WI38 (cell line): ENCODE results near the gene DDHD1.

Source experiments
- H3K4me3 ChIP-seq: 2 replicates; pipeline ENCODE4 v1.5.1; 2011; ENCODE audit warnings: low read depth, mild to moderate bottlenecking, control low read depth, low read length
- TF ChIP-seq, protein P1 (sequence below): IDR thresholded peaks from 2 replicates; pipeline ENCODE4 v1.5.1; 2012; ENCODE audit warnings: low read depth, mild to moderate bottlenecking, control low read depth, low read length

DDHD1 gene

DNA sequence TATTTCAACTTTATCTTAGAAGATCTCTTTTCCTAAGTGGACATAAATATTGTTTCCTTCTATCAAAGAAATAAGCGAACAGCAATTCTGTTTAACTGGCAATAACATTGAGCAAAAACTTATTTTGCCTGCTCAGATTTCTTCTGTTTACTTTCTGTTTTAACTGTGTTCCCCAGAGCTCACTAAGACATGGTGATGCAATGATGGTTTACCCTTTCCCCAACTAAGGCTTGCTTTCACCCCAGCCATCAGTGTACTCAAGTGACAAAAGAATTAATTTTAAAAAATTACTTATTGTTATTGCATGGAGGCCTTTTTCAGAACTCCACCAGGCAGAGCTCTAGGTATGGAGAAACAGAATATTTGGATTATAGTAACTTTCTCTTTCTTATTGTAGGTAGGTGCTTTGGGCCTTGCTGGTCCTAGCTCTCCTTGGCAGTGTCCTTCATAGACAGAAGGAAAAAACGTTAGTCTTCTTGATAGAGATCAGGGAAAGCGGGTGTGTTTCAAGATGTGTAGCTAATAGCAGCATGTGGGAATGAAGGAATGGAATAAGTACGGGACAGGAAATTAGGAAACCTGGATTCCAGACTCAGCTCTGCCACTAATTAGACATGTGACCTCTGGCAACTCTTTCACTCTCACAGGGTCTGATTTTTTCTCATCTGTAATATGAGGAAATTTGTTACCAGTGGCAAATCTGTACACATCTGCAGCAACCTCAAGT, 14.6 kb upstream of the DDHD1 start:
- no peak overlapping the region for H3K4me3 ChIP-seq
- TF ChIP-seq, protein P1, sequence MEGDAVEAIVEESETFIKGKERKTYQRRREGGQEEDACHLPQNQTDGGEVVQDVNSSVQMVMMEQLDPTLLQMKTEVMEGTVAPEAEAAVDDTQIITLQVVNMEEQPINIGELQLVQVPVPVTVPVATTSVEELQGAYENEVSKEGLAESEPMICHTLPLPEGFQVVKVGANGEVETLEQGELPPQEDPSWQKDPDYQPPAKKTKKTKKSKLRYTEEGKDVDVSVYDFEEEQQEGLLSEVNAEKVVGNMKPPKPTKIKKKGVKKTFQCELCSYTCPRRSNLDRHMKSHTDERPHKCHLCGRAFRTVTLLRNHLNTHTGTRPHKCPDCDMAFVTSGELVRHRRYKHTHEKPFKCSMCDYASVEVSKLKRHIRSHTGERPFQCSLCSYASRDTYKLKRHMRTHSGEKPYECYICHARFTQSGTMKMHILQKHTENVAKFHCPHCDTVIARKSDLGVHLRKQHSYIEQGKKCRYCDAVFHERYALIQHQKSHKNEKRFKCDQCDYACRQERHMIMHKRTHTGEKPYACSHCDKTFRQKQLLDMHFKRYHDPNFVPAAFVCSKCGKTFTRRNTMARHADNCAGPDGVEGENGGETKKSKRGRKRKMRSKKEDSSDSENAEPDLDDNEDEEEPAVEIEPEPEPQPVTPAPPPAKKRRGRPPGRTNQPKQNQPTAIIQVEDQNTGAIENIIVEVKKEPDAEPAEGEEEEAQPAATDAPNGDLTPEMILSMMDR = no peak

DNA sequence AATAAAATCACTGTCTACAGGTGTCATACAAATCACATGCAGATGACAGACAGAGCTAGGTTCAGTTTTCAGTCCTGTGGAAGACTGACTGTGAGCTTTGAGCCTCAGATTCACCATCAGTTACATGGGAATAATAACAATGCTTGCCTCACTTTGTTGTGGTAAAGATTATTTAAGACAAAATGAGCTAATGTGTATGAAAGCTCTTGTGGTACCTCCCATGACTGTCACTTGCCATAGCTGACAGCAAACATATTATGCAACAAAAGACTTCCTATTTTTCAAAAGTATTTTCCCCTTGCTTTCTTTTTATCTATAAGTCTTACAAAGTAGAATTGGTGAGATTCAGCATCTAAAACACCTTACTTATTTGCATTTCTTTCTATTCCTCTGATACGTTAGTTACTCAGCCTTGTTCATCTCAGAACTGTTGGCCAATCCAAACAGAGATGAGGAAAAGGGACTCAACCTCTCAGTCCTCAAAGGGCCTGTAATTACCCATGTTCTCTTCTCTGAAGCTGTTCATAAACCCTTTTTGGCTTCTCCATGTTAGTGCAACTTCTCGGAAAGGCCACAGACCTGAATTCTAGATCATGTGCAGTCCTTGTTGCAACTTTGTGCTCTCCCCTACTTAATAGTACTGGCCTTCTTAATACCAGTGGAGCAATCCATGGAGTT, 8.8 kb upstream of the DDHD1 start:
- no peak overlapping the region for H3K4me3 ChIP-seq
- TF ChIP-seq, protein P1 = no peak

DNA sequence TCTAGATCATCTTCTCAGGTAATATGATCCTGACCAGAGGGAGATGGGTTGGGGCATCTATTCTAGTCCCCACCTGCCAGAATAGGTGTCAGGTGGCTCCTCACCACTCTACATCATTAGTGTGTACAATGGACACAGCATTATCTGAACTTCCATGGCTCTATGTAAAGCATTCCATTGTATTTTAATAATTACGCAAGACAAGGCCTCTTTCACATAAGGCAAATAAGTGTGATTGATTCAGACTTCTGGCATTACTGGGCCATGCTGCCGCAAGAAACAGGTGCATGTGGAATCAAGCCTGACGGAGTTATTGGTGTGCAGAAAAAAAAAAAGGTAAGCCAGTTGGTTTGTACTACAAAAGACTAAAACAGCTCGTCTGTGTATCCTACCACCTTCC, 3.1 kb upstream of the DDHD1 start:
- no peak overlapping the region for H3K4me3 ChIP-seq
- TF ChIP-seq, protein P1 = no peak

DNA sequence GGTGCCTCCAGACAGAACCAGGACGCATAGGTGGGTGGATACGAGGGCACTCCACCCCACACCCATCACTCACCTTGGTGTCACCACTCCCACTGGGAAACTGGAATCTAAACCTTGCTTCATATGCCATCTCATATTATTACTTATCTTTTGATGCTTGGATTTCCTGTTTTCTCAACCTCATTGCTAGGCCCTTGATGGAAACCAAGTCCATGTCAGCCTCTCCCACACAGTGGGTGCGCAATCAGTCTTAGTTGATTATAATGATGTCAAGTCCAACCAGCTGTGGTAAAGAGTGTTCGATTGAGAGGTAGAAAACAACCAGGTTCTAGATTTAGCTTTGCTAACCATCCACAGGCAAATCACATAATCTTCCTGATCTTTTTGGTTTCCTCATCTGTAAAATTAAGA, 584 bp upstream of the DDHD1 start:
- TF ChIP-seq, protein P1 = no peak
- H3K4me3 ChIP-seq = peak overlapping the region; percentile 81

DNA sequence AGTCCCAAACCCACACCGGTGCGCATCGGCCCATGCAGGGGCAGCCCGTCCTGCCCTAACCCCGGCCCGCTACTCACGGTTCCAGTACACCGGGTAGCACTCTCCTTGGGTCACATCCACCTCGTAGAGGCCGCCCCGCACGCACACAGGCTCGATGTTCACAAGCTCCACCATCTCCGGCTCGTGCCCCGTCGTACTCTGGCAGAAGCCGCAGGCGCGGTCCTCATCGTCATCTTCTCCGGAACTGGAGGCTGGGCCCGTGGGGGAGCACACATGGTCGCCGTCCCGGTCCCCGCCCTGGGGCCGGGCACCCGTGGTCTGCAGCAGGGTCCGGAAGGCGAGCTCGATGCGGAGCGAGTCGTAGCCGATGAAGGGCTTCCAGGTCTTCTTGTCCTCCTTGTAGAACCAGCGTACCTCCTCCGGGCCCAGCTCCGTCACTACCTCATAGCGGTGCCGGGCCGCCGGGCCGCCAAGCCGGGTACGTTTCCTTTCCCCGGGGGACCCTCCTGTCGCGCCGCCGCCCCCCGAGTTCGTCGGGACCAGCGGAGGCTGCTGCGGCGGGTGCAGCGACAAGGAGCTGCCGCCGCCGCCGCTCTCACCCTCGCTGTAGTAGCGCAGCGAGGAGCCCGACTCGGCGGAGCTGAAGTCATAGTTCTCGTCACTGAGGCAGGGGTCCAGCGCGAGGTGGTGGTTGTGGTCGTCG, 788 bp downstream of the DDHD1 start:
- peak overlapping the region; percentile 81 for H3K4me3 ChIP-seq
- TF ChIP-seq, protein P1 = no peak

DNA sequence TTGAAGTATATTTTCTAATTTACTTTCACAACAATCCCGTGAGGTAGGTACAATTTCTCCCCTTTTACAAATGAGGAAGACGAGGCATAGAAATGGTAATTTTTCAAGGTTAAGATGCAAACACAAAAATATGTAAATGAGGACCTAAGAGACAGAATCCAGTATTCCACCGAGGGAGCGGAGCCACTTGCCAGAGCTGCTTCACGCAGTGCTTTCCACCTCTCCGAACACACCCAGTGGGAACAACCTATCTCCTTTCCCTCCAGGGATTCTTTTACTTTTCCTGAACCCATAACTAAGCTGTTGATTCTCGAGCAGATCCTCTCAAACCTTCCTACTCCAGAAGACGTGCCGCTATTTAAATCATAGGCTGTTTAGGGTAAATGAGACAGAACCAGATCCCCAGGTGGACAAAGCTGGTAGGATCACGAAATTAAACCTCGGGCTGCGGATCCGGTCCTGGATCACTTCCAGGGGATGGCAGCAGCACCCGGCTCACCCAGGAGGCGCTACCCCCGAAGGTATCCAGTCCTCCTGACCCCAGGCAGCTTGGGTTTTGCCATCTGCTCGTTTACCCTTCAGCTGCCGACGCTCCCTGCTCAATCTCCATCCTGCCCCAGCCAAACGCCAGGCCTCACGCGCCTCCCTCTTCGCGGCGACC, 1.5 kb downstream of the DDHD1 start:
- TF ChIP-seq, protein P1 = no peak
- H3K4me3 ChIP-seq = peak overlapping the region; percentile 81
